B cell (primary cell): Measurements from ENCODE around the gene KIR2DL3. TPM values are rescaled to one million over a fixed set of nuclear protein-coding genes. Genes with fewer than 3 reads are reported as not detected.
"Not testable (repeated sequence)": the region's sequence is repeated elsewhere in the genome, so short reads cannot be mapped to it uniquely, and the experiment has no call there.

Source experiments
- ATAC-seq: fragments of 200-7000 bp; cut with Tn5 transposase; one replicate; pipeline ENCODE4 v1.10.0; 2021; ENCODE audit warnings: low read depth, mild to moderate bottlenecking, moderate number of reproducible peaks, moderate library complexity
- CTCF ChIA-PET: fragments of 350-600 bp; sonication (Branson Sonifier 250); formaldehyde crosslinking; loops from one replicate; lab custom pipeline; 2021; ENCODE audit warnings: antibody characterized with exemption, inconsistent platforms; lab: Charles Lee
- POLR2A ChIA-PET: fragments of 350-600 bp; sonication (Branson Sonifier 250); formaldehyde crosslinking; loops from one replicate; lab custom pipeline; 2021; ENCODE audit warnings: antibody characterized with exemption; lab: Charles Lee
- DNase-seq: peaks from one replicate; pipeline ENCODE4 v3.0.0; 2013
- H2AFZ ChIP-seq: 2 replicates; pipeline ENCODE4 v1.6.1; 2012; ENCODE audit warnings: mild to moderate bottlenecking, low read depth, low read length; ENCODE audit not compliant: insufficient read depth, poor library complexity, severe bottlenecking
- H3K27ac ChIP-seq, 2 donors: 1 replicate in 1 of 2; 2 replicates in 1 of 2; pipeline ENCODE4 v1.5.1; 2012 to 2013; ENCODE audit warnings: low read length in 2 of 2, mild to moderate bottlenecking in 2 of 2, moderate library complexity in 1 of 2
- H3K27me3 ChIP-seq, 4 experiments: fragments of 200-600 bp in 1 of 4; sonication (generic) in 1 of 4; replicated peaks in 1 of 4; 1 replicate in 2 of 4; 2 replicates in 2 of 4; pipeline versions ENCODE4 v1.6.1 to v1.7.0; 2013 to 2016; ENCODE audit warnings: low read length in 3 of 4, mild to moderate bottlenecking in 2 of 4, mixed read lengths in 1 of 4, moderate library complexity in 1 of 4; ENCODE audit not compliant: insufficient read depth in 4 of 4, control insufficient read depth in 3 of 4; ENCODE audit errors: control extremely low read depth in 1 of 4
- H3K36me3 ChIP-seq, 2 experiments: replicated peaks in 1 of 2; 1 replicate in 1 of 2; 2 replicates in 1 of 2; pipeline versions ENCODE4 v1.6.1 to v1.7.1; 2013; ENCODE audit warnings: low read length in 1 of 2; ENCODE audit not compliant: insufficient read depth in 2 of 2, control insufficient read depth in 1 of 2; ENCODE audit errors: control extremely low read depth in 1 of 2, extremely low read depth in 1 of 2
- H3K4me1 ChIP-seq, 2 donors: fragments of 200-600 bp in 1 of 2; sonication (generic) in 1 of 2; 1 replicate in 1 of 2; 2 replicates in 1 of 2; pipeline versions ENCODE4 v1.5.1 to v1.6.1; 2013 to 2017; ENCODE audit warnings: low read length in 2 of 2; ENCODE audit not compliant: control insufficient read depth in 2 of 2, insufficient read depth in 2 of 2
- H3K4me2 ChIP-seq: replicated peaks from 2 replicates; pipeline ENCODE3; 2012; ENCODE audit warnings: mild to moderate bottlenecking, low read depth, low read length; ENCODE audit not compliant: poor library complexity, severe bottlenecking
- H3K4me3 ChIP-seq, 5 experiments: fragments of 200-600 bp in 1 of 5; sonication (generic) in 1 of 5; 1 replicate in 3 of 5; 2 replicates in 2 of 5; pipeline versions ENCODE4 v1.5.1 to v1.7.0; 2011 to 2016; ENCODE audit warnings: low read length in 4 of 5, mild to moderate bottlenecking in 4 of 5, low read depth in 2 of 5, control low read depth in 1 of 5, moderate library complexity in 1 of 5; ENCODE audit not compliant: insufficient read depth in 1 of 5; ENCODE audit errors: control extremely low read depth in 1 of 5, extremely low read depth in 1 of 5
- H3K79me2 ChIP-seq: fragments of 200-600 bp; sonication (generic); one replicate; pipeline ENCODE4 v1.6.0; 2016; ENCODE audit warnings: low read length; ENCODE audit not compliant: control insufficient read depth, insufficient read depth
- H3K9ac ChIP-seq: fragments of 200-600 bp; sonication (generic); 2 replicates; pipeline ENCODE4 v1.6.1; 2017; ENCODE audit warnings: mild to moderate bottlenecking, low read length, moderate library complexity
- H3K9me3 ChIP-seq, 3 donors: one replicate each; pipeline versions ENCODE4 v1.6.1 to v1.7.1; 2013; ENCODE audit warnings: low read length in 2 of 3; ENCODE audit not compliant: control insufficient read depth in 2 of 3, insufficient read depth in 1 of 3; ENCODE audit errors: control extremely low read depth in 1 of 3
- H4K20me1 ChIP-seq: 2 replicates; pipeline ENCODE4 v1.6.0; 2012; ENCODE audit warnings: mild to moderate bottlenecking, low read length; ENCODE audit not compliant: insufficient read depth, control insufficient read depth, poor library complexity, severe bottlenecking
- H3K27ac Mint-ChIP-seq: one replicate; pipeline ENCODE4 v1.8.0; 2021; ENCODE audit warnings: mixed read lengths
- H3K27me3 Mint-ChIP-seq: one replicate; pipeline ENCODE4 v1.8.0; 2021; ENCODE audit warnings: mixed read lengths
- H3K4me1 Mint-ChIP-seq: one replicate; pipeline ENCODE4 v1.8.0; 2021; ENCODE audit warnings: mixed read lengths
- H3K4me3 Mint-ChIP-seq: one replicate; pipeline ENCODE4 v1.8.0; 2021; ENCODE audit warnings: mixed read lengths
- H3K9me3 Mint-ChIP-seq: one replicate; pipeline ENCODE4 v1.8.0; 2022; ENCODE audit warnings: mixed read lengths; ENCODE audit not compliant: insufficient read depth
- EZH2 ChIP-seq: IDR thresholded peaks from 2 replicates; pipeline ENCODE4 v1.6.1; 2012; ENCODE audit warnings: borderline replicate concordance, low read depth, mild to moderate bottlenecking, moderate library complexity, low read length; ENCODE audit not compliant: insufficient read depth, poor library complexity, severe bottlenecking
- WGBS: methylation state at CpG from one replicate; pipeline ENCODE4 v1.1.5; 2013; ENCODE audit warnings: missing lambda C conversion rate; ENCODE audit not compliant: insufficient coverage; 5-methylcytosine and 5-hydroxymethylcytosine counted together
- intact Hi-C: fragments of 100-400 bp; cut with micrococcal nuclease; formaldehyde crosslinking; loops from one replicate; pipeline ENCODE4 v1.10.0; 2022
- polyA minus RNA-seq: library from RNA; depleted of rRNA, polyadenylated mRNA; stranded (reverse); fragments of >200 nt; gene quantifications from 2 replicates; pipeline ENCODE4 v1.2.3, GENCODE V29; 2012
- polyA plus RNA-seq: library from polyadenylated mRNA; depleted of rRNA; stranded (reverse); fragments of >200 nt; gene quantifications from 2 replicates; pipeline ENCODE4 v1.2.3, GENCODE V29; 2012
- total RNA-seq, 2 donors: library from RNA; stranded (reverse); fragments of 120-200 nt in 1 of 2; gene quantifications; 1 replicate in 1 of 2; 2 replicates in 1 of 2; pipeline versions ENCODE4 v1.2.3 to v1.2.4, GENCODE V29; 2013 to 2022
- TF ChIP-seq, protein P1 (sequence below): fragments of 200-600 bp; IDR thresholded peaks from one replicate; pipeline ENCODE4 v1.8.0; 2022; ENCODE audit warnings: antibody characterized with exemption, mild to moderate bottlenecking

KIR2DL3 gene
- total RNA-seq (not detected in 2 replicates), polyA plus RNA-seq (0.07 TPM in 1 of 2 replicates, not detected in the other), polyA minus RNA-seq (0.21 TPM in 1 of 2 replicates, not detected in the other)
- not detected for total RNA-seq (2013)

DNA sequence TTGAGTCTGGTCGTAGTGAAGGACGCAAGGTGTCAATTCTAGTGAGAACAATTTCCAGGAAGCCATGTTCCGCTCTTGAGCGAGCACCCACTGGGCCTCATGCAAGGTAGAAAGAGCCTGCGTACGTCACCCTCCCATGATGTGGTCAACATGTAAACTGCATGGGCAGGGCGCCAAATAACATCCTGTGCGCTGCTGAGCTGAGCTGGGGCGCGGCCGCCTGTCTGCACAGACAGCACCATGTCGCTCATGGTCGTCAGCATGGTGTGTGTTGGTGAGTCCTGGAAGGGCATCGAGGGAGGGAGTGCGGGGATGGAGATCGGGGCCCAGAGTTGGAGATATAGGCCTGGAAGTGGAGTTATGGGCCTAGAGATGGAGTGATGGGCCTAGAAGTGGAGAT lies at the start of gene KIR2DL3:
Gene KIR2DL3, plus strand, starts transcription at position 208 of the 400 bp plus-strand sequence. Its CDS starts 33 bp downstream, at position 241.
- H3K4me1 ChIP-seq, H3K4me2 ChIP-seq, H4K20me1 ChIP-seq, H3K4me3 Mint-ChIP-seq, H3K27me3 ChIP-seq, DNase-seq, H3K9ac ChIP-seq, H3K4me1 Mint-ChIP-seq, H3K79me2 ChIP-seq, H3K4me3 ChIP-seq, H3K27ac ChIP-seq, ATAC-seq, H2AFZ ChIP-seq, H3K36me3 ChIP-seq, POLR2A ChIA-PET, CTCF ChIA-PET, H3K9me3 ChIP-seq, H3K27ac Mint-ChIP-seq, H3K9me3 Mint-ChIP-seq: not testable (repeated sequence)
- intact Hi-C loops, result loop anchor here (2.0 kb wide), 1 partner anchor 110 kb away; no protein-coding TSS in a partner anchor
- 93% methylated on average over 9 of the region's 16 CpGs for WGBS
- H3K27me3 Mint-ChIP-seq, result peaks cover 29% of the 10 kb centered on the region

DNA sequence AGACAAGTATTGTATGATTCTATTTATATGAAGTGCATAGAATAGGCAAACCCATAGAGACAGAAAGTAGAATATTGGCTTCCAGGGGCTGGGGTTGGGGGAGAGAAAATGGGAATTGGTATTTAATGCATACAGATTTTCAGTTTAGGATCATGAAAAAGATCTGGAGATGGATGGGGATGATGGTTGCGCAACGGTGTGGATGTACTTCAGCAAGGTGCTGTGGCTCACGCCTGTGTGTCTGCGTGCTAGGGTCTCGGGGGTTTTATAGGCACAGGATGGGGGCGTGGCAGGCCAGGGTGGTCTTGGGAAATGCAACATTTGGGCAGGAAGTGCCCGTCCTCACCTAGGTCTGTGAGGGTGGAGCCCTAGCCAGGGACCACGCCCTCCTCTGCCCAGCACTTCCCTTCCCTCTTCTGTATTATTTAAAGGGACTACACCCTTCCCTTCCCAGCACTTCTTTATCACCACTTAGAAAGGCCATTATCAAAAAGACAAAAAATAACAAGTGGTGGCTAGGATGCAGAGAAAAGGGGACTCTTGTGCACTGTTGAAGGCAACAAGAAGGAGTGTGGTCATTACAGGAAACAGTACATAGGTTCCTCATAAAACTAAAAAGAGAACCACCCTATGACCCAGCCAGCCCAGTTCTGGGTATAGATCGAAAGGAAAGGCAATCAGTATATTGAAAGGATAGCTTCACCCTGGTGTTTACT lies 46.6 kb upstream of the KIR2DL3 start:
- Histone ChIP-seq H3K4me1 (peaks cover 0 to 3% of the 10 kb centered on the region in 2 donors), H3K9ac (no peak overlapping the region), H3K27ac (no peak overlapping the region), H4K20me1 (no peaks in the 10 kb centered on the region), H3K4me3 (no peak overlapping the region), H3K79me2 (no peaks in the 10 kb centered on the region), H2AFZ (no peak overlapping the region), H3K4me2 (no peak overlapping the region), H3K27me3 (peaks cover 0 to 17% (median 5%) of the 10 kb centered on the region in 4 experiments), H3K9me3 (peaks cover 0 to 3% (median 0%) of the 10 kb centered on the region in 3 donors), H3K36me3 (no peaks in the 10 kb centered on the region)
- H3K4me3 Mint-ChIP-seq, result no peak overlapping the region
- ChIA-PET POLR2A (no interaction called here), CTCF (no interaction called here)
- no peak for DNase-seq
- TF ChIP-seq EZH2, result no peak
- TF ChIP-seq, protein P1, sequence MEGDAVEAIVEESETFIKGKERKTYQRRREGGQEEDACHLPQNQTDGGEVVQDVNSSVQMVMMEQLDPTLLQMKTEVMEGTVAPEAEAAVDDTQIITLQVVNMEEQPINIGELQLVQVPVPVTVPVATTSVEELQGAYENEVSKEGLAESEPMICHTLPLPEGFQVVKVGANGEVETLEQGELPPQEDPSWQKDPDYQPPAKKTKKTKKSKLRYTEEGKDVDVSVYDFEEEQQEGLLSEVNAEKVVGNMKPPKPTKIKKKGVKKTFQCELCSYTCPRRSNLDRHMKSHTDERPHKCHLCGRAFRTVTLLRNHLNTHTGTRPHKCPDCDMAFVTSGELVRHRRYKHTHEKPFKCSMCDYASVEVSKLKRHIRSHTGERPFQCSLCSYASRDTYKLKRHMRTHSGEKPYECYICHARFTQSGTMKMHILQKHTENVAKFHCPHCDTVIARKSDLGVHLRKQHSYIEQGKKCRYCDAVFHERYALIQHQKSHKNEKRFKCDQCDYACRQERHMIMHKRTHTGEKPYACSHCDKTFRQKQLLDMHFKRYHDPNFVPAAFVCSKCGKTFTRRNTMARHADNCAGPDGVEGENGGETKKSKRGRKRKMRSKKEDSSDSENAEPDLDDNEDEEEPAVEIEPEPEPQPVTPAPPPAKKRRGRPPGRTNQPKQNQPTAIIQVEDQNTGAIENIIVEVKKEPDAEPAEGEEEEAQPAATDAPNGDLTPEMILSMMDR, result no peak
- peaks cover 40% of the 10 kb centered on the region for H3K27me3 Mint-ChIP-seq
- ATAC-seq, result no peak
- 96% methylated on average over 6 of the region's 9 CpGs for WGBS
- intact Hi-C loops, result no loop called here
- no peak overlapping the region for H3K27ac Mint-ChIP-seq
- peaks cover 3% of the 10 kb centered on the region for H3K4me1 Mint-ChIP-seq
- no peaks in the 10 kb centered on the region for H3K9me3 Mint-ChIP-seq
